Right hindlimb (tissue), 1 donor: ENCODE results near the gene HS6ST2.

Experiments used
- DNase-seq: peaks from one replicate; pipeline ENCODE4 v3.0.0-alpha.2; 2018

Gene HS6ST2

GRCh38 chrX:132738951-132739350 is 219.5 kb downstream of the HS6ST2 start:
- DNase-seq = no peak

DNA sequence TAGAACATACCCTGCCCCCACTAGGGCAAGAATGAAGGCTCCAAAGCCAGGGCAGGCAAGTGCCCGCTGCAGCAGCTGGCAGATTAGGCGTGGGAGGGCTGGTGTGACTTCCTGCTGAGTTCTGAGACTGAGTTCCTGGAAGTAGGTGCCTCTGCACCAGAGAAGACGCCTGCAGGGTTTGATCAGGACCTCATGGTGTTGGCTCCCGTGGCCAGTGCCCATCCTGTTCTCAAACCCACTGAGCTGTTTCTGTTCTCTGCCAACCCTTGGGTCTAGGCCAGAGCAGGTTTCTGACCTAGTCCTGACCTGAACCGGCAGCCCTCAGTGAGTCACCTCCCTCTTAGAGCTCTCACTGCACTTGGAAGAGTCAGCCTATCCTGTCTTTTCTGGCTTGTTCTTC is 220.7 kb downstream of the HS6ST2 start:
- DNase-seq = no peak

DNA sequence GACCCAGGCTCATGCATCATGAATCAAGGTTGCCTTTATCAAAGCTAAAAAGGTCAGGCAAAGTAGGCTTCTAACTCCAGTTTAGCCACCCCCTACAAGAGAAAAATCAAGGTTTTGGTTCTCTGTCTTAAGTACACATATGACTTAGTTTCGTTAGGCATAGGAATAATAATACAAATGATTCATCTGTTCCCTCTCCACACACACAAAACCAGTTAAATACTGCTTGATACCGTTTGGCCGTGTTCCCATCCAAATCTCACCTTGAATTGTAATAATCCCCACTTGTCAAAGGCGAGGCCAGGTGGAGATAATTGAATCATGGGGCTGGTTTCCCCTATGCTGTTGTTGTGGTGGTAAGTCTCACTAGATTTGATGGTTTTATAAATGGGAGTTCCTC is 226.2 kb downstream of the HS6ST2 start:
- DNase-seq = no peak

- no peak for DNase-seq
Measured at GRCh38 chrX:132730726-132731125, 227.7 kb downstream of the HS6ST2 start.

GRCh38 chrX:132730266-132730665 is 228.2 kb downstream of the HS6ST2 start:
- DNase-seq = no peak

DNA sequence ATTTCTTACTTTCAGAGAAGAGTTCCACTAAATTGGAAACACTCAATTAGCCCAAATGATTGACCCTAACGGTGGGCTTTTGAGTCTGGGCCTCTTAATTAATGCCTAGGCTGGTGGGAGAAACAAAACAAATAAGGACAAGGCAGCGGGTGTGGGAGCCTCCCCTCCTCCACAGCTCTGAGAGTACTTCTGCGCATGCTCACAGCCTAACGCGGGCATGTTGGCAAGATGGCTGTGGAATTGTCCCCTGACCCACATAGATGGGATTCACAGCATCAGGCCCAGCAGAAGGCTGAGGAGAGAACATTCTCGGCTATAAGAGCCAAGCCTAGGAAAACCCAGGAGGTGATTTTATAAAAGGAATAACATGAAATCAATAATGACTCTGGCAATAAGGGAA is 230.1 kb downstream of the HS6ST2 start:
- no peak for DNase-seq

- DNase-seq = no peak
Measured at GRCh38 chrX:132718431-132718958, 239.9 kb downstream of the HS6ST2 start.

DNA sequence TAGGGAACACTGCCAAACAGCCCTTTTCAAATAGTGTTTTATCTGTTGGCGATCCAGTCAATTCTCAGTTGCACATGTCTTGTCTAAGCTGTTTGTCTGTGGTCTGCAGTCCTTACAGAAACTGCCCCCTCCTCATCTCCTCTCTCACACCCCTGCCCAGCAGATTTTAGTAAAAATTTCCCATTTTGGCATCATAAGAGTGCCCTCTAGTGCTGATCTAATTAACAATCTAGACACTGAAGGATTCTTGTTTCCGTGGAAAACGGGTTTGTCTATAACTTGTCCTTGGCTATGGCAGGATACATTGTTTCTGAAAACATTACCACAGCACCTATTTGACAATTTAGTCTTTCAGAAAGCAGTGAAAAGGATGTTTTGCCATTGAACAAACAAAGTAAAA is 242.4 kb downstream of the HS6ST2 start:
- DNase-seq = no peak

GRCh38 chrX:132714913-132715312 is 243.5 kb downstream of the HS6ST2 start:
- no peak for DNase-seq

DNA sequence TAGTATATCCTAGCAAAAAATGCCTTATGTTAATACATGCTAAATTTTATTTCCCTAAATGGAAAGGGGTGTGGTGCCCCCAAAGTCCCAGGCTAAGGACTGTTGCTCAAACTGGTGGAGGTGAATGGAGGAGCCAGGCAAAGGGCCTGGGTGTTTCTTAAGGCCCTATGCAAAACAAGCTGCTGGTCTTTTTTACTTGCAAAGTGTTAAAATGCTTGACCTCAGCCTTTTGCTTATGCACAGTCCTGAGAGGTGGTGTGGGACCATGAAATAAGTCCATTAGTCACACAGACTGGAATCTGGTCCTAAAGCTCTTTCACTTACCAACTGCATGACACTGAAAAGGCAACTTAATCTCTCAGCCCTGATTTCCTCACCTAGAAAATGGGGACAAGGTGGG is 246.1 kb downstream of the HS6ST2 start:
- DNase-seq = no peak

DNA sequence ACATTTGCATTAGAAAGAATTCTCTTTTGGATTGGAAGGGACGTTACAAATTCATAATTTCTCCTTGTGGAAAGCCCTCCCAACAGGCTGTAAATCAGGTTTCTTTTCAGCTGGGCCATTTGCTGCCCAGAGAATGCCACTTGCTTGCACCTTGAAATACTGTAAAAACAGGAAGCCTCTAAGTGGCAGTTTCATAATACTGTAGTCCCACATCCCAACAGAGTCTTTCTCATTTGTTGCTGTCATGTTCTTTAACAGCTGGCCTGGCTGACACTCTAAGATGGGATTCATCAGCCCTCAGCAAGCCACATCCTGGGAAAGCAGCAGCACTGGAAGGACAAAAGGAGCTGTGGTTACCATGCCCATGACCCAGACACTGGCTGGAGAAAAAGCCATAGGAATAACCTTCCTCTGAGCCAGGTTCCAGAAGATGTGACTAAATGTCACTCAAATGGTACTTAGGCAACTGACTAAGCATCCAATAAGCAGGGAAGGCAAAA is 247.7 kb downstream of the HS6ST2 start:
- peak; percentile 18 for DNase-seq

DNA sequence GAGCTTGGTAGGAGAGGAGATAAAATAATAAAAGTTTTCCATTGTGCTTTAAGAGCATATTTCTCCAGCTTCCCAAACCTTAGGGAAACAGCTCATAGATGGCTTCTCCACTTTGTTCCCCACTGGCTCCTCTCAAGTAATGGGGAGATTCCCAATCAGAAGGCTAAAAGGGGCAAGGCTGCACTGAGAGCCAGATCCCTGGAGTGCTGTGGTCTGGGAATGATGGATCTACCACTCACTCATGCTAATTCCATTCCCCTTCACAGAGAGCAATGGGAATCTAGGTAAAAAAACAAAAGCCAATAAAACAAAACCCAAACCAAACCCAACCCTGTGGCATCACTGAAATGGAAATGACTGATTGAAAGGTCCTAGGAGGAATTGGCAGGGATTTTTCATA is 249.9 kb downstream of the HS6ST2 start:
- no peak for DNase-seq

DNA sequence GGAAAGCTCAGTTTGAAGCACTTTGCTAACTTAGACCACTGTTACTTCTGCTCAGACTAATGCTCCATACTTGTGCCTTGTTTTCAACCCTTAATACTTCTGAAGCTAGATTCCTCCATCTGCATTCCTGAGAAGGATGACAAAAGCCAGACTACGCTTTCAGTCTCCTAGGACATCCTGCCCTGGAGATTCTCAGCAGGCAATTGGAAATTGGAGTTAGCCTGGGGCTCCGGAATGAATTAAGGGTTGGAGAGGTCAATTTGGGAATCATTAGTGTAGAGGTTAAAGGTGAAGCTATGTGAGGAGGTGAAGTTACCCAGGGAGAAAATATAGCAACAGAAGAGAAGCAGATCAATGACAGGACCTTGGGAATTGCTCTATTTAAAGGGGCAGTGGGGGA is 253.7 kb downstream of the HS6ST2 start:
- DNase-seq = no peak

- no peak for DNase-seq
Measured at GRCh38 chrX:132694382-132694781, 264.0 kb downstream of the HS6ST2 start.

GRCh38 chrX:132692526-132692925 is 265.9 kb downstream of the HS6ST2 start:
- DNase-seq = no peak

DNA sequence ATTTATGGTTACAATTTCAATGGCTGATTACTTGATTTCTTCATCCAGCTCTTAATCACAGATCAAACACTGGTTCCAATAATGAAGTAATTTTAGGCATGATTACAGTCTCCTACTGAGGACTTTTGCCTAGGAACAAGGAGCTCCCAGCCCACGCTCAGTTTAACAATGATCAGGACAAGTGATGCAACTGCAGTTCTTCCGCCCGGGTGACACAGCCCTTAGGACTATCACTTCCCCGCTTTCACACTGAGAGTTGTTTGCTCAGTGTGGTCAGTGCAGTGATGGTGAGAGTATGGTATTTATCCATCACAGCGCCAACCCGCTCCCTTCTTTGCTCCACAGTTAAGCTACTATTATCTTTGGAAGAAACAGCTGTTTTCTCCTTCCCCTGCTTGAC is 266.4 kb downstream of the HS6ST2 start:
- no peak for DNase-seq

- no peak for DNase-seq
Measured at GRCh38 chrX:132689612-132690563, 268.5 kb downstream of the HS6ST2 start.

GRCh38 chrX:132685276-132685675 is 273.2 kb downstream of the HS6ST2 start:
- DNase-seq = no peak

GRCh38 chrX:132677233-132677716 is 281.2 kb downstream of the HS6ST2 start:
- DNase-seq = no peak

DNA sequence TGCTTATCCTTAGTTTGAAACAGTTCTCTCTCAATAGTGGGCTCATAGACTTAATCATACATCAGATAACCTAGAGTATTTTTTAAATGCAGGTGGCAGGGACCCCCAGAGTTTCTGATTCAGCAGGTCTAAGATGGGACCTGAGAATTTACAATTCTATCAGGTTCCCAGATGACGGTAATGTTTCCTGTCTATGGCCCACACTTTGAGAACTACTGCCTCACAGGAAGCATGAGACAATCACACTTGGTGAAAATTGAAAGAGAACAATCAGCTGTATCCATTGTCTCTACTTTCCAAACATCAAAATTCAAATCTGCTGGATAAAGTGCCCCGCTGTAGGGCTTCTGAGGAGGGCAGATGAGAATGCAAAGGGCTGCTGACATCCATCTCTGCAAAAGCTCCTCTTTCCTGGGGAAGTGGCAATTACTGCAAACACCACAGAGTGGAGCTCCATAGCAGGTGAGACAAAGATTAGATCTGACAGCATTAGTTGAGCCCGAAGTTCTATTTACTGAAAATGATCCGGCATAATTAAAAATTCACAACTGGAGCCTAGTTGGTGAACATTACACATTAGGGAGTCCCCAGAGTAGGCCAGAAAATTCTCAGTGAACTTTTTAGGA is 281.8 kb downstream of the HS6ST2 start:
- peak; percentile 15 for DNase-seq

GRCh38 chrX:132676102-132676501 is 282.3 kb downstream of the HS6ST2 start:
- DNase-seq = no peak

DNA sequence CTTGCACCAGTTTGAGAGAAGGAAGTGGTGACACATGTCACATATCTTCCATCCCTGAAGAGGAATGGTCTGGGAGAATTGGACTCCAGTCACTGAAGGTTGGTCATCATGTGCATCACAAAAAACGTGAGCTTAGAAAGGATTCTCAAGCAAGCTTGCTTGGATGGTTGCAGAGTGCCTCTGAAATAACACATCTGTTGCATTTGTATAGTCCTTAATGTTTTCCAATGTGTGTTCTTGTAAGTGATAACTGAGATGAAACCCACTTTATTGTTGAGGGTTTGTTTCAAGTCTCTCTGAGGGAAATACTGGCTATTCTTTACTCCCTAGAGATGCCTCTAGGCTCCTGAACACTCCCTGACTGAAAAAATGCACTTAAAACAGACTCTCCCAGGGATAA is 285.1 kb downstream of the HS6ST2 start:
- no peak for DNase-seq

DNA sequence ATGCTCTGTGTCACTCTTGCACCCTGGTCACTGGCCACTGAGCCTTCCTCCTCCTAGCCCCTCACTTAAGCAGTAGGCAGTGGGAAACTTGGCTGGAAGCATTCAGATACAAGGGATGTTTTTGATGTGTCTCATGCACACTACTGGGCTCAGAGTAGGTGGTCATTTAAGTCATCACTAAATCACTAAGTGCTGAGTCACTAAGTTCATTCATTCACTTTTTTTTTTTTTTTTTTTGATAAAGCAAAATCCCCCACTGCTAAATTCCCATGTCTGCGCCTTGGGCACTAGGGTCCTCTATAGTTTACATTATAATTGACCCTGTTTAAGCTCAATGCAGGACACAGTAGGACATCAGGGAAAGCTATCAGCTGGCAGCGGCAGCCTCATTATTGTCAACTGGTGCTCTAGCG is 287.2 kb downstream of the HS6ST2 start:
- no peak for DNase-seq

- no peak for DNase-seq
Measured at GRCh38 chrX:132669142-132669541, 289.3 kb downstream of the HS6ST2 start.
